ENCODE data around the gene LMTK2.
"Not testable (repeated sequence)": the region's sequence is repeated elsewhere in the genome, so short reads cannot be mapped to it uniquely, and the experiment has no call there.

Gene LMTK2

DNA sequence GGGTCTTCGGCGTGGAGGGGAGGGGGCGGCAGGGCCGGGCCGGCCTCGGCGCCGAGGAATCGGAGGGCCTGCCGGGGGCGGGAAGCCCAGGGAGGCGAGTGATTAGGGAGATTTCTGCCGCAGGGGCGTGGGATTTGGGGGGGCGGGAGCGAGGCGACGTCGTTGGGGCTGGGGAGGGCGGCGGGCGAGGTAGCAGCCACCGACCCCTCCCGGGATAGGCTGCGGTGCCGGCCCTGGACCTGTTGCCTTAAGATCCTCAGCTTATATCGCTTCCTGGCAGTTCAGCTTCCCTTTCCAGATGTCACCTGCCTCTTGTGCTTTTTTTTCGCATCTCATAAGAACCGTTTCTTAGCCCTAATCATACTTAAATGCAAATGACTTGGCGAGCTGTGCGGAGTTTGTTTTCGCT, 655 bp downstream of the LMTK2 start:
- no peak for DNase-seq

DNA sequence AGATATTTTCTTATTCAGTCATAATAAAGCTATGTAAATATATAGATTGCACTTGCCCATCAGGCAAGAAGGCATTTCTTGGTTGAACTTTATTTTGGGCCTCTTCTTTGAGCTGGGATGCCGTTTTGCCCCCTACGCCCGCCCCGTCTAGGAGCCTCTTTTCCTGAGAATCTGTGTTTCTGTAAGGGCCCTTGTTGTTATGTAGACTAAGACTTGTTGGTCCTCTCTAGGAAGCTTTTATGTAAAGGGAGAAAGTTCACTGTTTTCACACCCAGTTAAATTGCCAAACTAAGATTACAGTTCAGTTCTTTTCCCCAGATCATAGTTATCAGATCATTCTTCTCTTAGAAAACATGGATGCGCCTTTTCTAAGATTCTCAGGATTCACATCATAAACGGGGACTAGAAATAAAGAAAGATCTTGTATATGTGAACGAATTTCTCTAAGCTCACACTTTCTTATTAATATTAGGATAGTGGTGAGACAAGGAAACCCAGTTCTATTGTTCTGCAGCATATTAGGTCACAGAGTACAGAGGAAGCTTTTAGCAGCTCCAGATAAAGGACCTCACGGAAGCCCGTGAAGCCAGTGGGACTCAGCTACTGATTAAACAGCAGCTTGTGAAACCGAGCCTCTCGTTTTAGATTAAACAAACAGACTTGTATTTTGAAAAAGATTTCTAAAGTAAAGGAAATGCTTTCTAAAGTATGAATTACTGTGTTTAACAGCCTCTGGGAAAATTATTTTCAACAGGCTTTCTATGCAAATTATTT, 3.8 kb downstream of the LMTK2 start:
- no peak for DNase-seq

DNA sequence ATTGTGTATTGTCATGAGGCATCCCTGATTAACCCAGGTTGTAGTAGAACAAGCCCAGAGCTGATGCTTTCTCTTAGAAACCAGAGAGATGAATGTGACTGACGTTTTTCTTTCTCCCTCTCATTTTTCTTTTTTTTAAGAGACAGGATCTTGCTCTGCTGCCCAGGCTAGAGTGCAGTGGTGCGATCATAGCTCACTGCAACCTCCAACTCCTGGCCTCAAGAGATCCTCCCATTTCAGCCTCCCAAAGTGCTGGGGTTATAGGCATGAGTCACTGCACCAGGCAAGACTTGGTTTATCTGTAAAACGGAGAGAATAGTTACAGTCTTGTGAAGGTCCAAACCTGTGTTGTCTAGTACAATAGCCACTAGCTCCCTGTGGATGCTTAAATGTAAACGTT, 5.4 kb downstream of the LMTK2 start:
- DNase-seq = no peak

DNA sequence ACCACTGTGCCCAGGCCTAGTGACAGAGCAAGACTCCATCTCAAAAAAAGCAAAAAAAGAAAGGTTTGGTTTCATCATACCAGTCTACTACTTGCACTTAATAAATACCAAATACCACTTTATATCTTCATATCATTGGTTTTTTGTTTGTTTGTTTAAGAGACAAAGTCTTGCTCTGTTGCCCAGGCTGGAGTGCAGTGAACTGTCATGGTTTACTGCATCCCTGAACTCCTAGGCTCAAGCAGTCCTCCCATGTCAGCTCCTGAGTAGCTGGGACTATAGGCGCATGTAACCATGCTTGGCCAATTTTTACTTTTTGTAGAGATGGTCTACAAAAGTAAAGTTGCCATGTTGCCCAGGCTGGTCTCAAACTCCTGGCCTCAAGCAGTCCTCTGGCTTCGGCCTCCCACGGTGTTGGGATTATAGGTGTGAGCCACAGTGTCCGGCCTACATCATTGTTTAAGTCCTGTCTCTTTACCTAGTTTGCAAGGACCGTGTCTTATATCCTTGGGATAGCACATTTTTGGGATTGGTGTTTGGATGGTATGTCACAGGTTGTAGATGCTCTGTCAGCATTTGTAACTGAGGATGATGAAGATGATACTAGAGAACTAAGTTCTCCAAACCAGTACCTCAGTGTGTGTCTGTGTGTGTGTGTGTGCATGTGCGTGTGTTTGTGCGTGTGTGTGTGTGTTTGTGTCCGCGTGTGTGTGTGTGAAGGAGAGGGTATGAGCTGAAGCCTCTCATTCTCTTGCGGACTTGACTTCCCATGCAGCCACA, 9.3 kb downstream of the LMTK2 start:
- no peak for DNase-seq

DNA sequence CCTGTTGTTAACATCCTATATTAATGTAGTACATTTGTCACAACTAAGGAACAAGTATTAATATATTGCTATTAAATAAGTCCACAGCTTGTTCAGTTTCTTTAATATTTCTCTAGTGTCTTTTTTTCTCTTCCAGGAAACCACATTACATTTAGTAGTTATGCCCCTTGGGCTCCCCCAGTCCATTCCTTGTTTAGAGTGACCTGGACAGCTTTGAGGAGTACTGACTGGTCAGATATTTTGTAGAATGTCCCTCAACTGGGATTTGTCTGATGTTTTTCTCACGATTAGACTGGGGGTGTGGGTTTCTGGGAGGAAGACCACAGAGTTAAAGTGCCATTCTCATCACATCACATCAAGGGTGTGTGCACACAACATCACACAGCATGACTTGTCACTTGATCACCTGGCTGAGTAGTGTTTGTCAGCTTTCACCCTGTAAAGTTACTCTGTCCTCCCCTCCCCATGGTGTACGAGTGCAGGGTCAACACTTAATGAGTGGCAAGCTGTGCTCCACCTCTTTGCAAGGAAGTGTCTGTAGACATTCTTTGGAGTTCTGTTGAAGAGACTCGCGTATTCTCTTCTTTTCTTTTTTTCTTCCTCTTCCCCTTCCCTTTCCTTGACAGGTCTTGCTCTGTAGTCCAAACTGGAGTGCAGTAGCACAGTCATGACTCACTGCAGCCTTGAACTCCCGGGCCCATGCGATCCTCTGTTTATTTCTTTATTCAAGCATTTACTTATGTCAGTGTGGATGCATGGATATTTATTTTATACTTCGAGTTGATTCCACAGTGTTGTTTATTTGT, 10.2 kb downstream of the LMTK2 start:
- DNase-seq = no peak

DNA sequence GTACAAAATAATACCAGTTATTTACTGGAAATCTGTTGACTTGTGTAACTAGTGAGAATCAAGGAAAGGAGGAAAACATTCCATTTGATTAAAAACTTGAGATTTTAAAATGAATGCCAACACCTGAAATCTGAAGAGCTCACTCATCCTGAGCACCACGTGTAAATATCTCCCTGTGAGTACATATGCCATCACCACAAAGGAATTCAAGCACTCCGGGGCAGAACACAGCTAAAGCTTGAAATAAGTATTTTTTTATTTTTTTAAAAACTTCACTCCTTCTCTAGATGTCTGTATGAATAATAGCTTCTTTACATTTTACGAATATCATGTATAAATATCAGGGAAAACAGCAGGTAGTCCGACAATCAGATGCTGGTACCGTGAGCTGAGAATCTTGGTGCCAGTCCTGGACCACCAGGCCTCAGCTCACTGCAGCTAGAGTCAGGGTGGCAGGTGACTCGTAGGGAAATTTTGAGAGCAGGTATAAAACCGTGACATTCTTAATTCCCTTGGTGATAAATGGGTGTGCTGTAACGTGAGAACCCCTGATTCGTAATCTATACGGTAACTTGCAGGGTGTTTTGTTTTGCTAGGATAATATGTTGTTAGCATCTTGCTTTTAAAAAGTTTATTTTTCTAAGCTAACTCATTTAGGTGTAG, 12.7 kb downstream of the LMTK2 start:
- DNase-seq = no peak

DNA sequence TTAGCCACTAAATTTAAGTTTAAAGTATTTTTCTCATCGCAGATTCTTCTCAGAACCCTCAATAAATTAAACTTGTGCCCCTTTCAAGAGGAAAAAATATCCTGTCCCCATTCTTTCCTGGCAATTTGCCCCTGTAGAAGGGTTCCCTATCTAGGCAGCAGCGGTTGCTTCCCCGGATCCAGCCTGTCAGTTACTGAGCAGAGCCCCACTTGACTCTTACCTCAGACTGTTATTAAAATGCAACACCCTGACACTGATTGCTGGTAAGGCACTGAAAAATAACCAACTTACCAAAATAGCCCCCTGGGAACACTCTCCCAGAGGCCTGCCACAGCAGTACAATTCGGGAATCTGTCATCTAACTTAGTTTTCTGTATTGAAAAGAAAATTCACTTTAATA, 13.9 kb downstream of the LMTK2 start:
- no peak for DNase-seq

DNA sequence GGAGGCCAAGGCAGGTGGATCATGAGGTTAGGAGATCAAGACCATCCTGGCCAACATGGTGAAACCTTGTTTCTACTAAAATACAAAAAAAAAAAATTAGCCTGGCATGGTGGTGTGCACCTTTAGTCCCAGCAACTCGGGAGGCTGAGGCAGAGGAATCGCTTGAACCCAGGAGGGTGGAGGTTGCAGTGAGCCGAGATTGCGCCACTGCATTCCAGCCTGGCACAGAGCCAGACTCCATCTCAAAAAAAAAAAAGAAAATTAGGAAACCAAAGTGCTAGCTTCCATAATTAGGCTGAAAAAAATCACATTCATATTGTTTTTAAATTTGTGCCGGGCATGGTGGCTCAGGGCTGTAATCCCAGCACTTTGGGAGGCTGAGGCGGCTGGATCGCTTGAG, 14.7 kb downstream of the LMTK2 start:
- DNase-seq = not testable (repeated sequence)

DNA sequence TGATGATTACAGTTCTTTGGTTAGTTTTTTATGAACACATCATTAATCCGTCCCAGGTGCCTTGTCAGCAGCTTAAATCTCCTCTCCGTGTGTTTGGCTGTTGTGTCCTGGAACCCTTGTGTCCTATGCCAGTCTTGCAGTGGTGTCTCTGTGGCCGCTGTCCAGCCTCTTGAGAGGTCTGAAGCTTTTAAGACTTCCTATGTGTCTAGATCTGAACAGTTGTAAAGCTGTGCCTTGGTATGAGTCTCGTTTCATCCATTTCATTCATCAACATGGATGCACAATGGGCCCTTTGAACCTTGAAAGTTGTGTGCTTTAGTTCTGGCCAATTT, 16.7 kb downstream of the LMTK2 start:
- no peak for DNase-seq

DNA sequence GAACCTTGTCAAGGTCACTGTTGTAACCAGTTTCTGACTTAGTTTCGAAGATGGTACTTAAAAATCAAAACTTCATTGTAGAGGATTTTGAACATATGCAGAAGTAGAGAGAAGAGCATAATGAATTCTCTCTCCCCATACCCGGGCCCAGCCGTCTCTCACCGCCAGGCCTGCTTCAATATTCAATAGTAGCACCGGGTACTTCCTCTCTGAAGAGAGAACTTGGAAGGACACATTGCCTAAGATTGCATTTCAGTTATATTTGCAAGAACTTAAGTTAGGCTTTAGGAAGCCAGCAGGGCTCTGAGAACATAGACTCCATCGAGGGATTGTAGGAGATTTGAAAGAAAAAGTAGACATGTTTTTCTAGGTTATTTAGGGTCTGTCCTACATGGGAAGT, 19.1 kb downstream of the LMTK2 start:
- no peak for DNase-seq

DNA sequence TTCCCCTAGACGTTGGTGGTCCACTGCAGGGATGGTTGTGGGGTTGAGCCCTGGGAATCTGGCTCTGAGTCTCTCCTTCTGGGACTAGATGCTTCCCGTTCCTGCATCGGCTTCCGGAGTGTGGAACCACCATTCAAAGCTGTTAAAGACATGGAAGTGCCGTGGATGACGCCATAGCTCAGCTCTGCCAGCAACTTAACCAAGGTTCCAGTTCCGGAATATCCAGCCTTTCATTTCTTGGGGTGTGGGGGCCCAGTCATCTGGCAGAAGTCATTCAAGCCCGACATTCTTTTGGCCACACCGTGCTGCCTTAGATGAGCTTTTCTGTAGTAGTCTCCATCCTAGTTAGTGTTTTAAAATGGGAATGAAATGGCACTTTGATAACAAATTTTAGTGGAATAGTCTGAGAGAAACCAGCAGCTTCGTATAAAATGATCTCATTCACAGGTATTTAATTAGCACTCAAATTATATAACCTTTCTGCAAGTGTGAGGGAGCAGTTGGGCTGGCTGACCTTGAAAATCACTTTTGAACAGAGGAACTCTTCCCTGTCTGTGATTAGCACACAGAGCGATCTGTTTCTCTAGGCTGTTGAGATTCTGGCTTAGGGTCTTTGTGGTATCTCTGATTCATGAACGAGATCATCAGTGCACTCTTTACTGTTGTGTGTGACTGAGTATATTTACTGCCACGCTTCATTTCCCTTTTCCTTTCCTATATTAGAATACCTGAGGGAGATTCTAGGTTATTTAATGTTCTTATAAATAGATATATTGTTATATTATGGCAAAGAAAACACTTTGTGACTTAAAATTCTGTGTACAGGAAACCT, 19.9 kb downstream of the LMTK2 start:
- no peak for DNase-seq

DNA sequence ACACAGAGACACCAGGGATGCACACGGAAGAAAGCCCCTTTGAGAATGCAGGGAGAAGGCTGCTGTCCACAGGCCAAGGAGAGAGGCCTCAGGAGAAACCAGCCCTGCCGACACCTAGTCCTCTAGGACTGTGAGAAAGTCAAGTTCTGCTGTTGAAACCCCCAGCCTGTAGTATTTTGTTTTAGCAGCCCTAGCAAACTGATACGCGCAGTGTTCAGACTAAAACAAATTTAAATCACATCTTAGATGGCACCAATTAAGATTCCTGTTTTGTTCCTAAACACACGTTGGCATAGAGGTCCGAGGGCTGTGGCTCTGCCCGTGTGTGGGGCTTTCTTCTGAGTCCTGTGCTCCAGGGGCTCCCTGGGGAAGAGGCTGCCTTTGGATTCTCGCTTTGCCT, 21.7 kb downstream of the LMTK2 start:
- DNase-seq = no peak

DNA sequence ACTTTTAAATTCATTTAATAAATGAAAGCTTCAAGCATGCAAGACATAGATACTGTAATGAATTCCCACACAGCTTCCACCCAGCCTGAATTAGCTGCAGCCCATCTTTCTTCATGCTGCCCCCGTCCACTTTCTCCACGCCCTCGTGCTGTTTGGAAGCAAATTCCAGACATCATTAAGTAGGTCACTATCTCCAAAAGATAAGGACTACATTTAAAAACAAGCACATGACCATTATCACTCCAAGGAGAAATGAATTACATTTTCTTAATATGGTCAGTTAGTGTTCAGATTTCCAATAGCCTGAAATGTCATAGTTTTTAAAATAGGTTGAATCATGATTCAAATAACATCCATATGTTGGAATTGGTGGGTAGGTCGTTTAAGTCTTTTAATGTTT, 24.3 kb downstream of the LMTK2 start:
- DNase-seq = no peak

DNA sequence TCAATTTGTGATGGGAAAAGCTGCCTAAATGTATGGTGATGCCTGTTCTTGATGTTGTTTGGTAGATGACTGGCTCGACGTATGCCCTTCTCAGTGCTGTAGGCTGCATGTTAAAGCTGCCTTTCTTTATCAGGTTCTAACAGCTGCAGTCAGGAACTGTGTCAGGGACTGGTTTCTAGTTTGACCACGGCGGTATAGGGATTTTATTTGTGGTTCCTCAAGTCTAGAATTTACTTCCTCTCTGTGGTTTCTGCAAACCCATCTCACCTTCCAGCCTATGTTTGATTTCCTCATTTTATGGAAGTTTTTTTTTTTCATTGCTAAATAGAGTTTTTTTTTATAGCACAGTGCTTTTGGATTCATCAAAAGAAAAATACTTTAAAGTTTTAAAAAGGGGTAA, 26.5 kb downstream of the LMTK2 start:
- DNase-seq = no peak

DNA sequence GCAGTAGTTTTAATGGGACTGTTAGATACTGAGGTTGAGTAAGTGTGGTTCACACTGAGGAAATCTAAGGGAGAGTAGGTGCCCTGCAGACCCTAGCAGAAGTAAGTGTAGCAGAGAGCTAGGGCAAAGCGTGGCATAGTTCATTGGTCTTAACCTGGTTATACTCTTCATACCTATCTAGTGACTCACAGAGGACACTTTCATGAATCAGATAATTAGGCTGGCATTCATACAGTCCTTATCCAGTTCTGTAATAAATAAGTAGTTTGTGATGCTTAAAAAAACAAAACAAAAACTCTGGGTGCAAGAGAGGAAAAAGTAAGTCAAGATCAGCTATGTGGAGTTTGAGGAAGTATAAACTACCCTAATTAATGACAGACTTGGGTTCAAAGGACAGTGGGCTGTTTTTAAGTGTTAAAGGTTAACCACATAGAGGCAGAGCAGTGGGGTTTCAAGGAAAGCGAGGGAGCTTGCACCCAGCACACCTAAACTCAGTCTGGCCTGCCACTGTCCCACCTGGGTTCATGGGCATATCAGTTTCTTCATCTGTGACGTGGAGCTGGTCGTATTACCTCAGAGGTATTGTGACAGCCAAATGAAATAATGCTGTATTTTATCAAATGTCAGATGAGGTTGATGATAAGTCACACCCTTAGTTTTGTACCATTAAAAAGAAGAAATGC, 27.1 kb downstream of the LMTK2 start:
- DNase-seq = no peak

DNA sequence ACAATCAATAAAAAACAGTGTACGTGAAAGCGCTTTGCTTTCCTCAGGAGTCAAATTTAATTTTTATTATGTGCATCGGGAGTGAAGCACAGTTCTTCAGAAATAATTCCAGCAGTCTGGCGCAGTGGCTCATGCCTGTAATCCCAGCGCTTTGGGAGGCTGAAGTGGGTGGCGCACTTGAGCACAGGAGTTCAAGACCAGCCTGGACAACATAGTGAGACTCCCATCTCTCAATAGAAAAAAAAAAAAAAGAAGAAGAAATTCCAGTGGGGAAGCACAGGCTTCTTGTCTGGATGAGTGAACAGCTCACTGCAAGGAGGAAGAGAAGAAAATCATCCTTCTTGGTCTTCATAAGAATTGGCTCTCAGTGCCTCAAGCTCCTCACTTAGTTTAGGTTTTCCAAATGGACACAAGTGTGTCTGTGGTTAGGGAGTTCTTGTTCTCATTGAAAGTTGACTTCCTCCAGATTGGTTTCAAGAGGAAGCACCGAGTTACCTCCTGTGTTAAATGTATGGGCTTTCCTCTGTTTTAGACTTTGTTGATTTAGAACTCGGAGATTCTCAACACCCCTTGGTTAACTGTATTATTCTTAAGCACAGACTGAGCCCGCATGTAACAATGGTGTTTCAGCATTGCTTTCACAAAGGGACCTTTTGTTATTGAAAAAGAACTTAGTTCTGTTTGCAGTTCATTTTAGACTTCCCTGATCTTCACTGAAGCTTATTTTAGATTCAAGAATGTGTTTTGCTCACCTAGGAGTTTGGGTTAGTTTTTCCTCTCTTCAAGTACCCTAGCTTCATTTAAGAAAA, 28.0 kb downstream of the LMTK2 start:
- no peak for DNase-seq

DNA sequence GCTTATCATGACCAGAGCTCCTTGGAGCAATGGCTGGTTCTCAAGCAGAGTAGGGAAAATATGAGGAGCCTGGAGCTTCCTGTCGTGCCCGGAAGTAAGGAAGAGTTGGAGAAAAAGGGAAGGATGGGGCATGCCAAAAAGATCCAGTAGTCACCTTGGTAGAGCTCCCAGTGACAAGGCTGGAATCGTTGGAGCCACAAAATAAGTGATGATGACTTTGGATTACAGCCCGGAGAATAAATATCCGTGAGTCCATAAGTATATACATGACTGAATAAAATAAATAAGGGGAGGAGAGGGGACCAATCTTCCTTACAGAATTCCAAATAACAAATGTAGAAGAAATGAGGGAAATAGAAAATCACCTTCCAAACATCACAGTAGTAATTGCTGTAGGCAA, 29.3 kb downstream of the LMTK2 start:
- peak; percentile 20 for DNase-seq

DNA sequence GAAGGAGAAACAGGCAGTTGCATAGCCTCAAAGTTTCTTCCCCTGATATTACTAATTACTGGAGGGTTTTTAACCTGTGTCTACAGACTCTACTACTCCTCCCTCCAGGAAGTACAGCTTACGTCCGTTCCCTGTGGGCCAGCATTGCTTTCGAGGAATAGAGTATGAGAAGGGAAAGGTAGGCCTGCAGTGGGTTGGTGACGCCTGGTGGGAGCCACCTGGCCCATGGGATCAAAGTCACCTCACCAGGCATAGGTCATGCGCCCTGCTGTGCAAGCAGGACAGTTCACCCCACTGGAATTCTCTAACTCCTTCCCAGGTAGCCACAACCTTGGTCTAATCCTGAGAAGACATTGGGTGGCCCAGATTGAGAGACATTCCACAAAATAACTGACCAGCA, 29.8 kb downstream of the LMTK2 start:
- DNase-seq = no peak

DNA sequence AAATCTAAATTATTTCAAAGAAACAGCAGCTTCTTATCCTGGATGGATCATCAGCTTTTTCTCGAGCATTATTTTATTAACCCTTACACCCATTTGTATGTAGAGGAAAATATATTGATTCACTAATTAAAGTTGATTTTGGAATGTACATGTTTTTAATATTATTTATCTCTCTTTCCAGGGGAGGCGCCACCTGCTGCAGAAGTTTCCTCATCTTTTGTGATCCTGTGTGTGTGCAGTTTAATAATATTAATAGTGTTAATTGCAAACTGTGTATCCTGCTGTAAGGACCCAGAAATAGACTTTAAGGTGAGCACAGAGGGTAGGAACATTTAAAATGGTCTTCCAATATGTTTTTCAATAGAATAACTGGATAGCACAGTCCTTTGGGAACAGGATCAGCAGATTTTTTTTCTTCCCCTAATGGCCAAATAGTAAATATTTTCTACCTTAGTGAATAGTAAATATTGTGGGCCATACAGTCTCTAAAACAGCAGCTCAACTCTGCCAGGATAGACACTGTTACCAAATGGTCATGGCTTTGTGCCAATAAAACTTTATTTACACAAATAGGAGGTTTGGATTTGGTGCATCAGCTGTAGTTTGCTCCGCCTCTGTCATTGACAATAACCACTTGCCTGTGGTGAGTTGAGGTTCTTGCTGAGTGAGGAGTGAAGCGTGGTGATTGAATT, 30.6 kb downstream of the LMTK2 start:
- no peak for DNase-seq

DNA sequence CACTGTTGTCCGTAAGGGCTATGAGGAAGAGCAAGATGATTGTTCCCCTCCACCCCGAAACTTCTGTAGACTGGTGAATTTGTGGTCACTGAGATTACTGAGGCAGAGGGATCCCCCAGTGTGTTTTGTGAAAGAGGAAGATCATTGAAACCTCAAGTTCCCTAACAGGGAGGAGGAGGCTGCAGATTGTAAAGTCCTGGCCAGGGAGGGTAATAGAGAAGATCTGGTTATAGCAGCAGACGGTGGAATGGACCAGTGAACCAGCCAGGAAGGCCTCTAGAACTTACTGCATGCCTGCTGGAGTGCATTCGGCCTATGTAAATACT, 31.1 kb downstream of the LMTK2 start:
- no peak for DNase-seq

Data from COR-L47 (cell line).